SK-N-DZ (cell line): ENCODE measurements around the gene GALNT17.

Source experiments
- DNase-seq: peaks from one replicate; pipeline ENCODE4 v3.0.0-alpha.2; 2015; ENCODE audit warnings: low spot score

Gene GALNT17

DNA sequence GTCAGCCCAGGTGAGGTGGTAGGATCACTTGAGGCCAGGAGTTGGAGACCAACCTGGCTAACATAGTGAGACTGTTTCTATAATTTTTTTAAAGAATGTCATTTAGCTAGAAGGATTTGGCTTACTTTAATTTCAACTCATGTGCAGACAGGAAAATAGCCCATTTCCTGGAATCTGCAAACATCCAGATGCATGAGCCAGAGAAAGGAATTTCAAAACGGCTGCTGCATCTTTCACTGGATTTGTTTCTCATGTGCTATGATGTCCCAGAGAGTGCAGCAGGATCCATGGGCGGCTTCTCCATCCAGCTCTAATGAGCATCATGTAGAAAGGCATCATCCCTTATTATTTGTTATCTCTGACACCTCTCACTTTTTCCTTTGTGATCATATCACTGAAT, 149.3 kb downstream of the GALNT17 start:
- DNase-seq: no peak

DNA sequence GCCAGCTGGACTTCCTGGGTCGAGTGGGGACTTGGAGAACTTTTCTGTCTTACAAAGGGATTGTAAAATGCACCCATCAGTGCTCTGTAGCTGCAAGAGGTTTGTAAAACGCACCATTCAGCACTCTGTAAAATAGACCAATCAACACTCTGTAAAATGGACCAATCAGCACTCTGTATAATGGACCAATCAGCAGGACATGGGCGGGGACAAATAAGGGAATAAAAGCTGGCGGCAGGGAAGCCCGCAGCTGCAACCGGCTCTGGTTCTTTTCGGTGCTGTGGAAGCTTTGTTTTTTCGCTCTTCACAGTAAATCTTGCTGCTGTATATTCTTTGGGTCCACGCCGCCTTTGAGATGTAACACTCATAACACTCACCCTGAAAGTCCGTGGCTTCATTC, 151.9 kb downstream of the GALNT17 start:
- no peak for DNase-seq

DNA sequence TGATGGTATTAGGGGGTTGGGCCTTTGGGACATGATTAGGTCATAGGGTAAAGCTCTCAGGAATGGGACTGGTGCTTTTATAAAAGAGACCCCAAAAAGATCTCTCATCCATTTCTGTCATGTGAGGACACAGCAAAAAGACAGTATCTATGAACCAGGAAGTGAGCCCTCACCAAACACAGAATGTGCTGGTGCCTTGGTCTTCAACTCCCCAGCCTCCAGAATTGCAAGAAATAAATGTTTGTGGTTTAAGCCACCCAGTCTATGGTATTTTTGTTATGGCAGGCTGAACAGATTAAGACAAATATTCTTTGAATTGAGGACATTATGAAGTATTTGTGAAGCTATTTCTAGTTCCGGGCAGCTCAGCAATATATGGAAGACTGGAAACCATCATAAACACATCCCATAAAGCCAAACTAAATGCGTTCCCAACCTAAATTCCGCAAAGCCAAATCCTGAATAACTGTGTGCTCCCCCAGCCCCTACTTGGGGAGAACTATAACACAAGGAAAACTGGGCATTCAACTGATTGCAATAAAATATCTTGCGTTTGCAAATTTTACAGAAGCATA, 153.7 kb downstream of the GALNT17 start:
- DNase-seq: no peak

DNA sequence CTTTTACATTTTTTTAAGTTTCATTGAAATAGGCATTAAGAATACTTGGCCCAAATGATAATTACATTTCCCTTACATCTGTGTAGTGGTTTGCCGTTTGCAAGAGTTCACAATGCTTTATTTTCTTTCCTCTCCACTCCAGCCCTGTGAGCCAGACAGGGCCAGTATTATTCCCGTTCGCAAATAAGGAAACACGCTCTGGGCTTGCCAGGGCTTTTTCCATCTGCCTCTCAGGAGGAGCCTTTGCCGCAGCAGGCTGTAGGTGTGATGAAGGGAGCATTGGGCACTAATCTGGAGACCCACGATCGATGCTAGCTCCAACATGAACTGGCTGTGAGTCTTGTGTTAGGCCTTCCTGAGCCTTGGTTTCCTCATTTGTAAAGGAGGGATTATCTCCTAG, 154.4 kb downstream of the GALNT17 start:
- DNase-seq: no peak

DNA sequence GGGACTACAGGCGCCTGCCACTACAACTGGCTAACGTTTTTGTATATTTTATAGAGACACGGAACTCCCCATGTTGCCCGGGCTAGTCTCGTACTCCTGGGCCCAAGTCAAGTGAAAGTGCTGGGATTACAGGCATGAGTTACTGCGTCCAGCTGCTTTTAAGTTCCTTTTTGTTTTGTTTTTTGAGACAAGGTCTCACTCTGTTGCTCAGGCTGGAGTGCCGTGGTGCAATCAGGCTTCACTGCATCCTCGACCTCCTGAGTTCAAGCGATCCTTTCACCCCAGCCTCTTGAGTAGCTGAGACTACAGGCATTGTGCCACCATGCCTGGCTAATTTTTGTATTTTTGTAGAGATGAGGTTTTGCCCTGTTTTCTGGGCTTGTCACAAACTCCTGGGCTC, 155.0 kb downstream of the GALNT17 start:
- DNase-seq: no peak

DNA sequence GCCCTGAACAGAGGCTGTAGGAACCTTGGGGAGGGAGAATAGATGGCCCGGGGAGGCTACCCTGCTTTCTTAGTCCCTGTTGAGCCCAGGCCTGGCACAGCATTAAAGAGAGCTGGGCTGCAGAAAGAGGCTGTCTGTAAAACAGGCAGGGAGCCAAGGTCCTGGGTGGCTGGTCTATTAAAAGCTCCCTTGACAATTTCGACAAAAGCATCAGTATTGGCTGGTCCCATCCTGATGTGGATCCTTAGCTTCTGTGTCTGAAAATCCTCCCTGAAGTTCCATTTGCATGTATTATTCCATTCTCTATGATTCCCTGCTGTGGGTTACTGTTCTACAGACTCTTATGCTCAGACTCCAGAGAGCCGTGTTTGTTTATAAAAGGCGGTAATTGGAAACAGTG, 158.5 kb downstream of the GALNT17 start:
- DNase-seq: no peak

DNA sequence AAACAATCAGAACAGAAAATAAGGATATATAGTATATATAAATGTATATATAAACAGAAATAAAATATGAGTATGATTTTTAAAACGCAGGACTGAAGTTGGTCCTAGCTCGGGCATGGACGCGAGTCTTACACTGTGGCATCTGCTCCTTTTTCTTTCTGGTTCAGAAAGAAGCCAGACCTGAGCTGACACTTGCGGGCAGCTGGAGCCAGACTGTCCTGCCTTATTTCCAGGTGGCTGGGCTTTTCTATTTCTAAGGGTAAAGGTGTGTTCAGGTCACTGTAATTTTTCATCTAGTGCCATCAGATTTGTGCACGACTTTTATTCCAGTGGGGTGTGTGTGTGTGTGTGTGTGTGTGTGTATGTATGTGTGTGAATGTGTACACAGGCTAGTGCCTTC, 166.4 kb downstream of the GALNT17 start:
- no peak for DNase-seq

DNA sequence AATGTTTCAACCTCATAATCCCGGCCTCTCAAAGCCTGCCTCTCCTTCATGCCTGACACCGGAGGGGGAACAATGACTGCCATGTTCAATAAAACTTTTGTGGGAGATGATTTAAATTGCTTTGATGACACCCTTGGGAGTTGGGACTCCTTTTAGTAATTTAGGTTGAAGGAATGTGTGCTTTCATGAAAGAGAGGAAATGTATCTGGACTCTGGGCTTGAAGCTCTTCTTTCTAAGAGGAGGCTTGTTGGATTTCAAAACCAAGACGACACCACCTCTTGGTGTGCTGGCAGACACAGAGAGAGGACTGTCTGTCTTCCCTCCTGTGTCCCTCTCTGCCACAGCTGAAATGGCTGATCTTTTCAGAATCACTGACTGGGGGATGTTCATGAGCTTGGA, 168.1 kb downstream of the GALNT17 start:
- no peak for DNase-seq

DNA sequence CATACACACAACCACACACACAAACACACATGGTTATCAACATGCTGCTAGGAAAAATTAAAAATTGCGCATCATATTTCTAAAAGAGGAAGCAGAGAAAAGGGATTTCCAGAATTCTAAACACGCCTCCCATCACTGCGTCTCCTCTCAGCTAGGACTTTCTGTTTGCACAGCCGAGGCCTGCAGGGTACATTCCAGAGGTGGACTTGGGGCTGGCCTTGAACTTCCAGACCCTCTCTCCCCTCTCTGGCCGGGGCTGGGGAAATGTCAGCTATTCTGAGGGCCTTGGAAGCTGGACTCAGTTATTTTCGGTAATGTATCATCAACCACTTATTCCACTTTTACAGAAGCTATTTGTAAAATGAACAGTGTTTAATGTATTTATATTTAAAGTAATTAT, 168.7 kb downstream of the GALNT17 start:
- no peak for DNase-seq

DNA sequence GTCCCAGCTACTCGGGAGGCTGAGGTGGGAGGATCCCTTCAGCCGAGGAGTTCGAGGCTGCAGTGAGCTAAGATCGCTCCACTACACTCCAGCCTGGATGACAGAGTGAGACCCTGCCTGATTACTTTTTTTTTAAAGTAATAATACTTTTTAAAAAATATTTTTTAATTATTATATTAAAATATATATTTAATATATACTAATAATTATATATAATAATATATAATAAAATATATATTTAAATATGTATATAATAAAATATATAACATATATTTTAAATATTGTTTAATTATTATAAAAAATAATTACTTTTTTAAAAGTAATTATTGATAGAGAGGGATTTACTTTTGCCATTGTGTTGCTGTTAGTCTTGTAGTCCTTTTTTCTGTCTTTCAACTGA, 169.2 kb downstream of the GALNT17 start:
- no peak for DNase-seq

DNA sequence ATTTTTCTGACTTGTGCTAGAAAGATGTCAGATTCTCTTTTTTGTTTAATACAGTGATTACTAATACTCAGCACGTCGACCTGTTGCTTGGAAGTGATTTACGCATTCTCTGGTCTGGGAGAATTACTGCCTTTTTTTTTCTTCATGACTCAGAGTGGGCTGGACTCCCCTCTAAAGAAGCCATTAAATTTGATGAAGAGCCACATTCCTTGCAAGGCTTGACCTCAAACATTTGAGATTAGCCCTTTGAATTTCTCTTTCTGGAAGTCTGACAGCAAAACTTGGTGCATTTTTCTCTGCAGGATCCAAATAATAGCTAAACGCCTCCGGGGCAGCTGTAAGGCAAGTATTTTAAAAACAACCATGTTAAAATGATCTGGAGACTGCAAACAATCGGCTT, 171.6 kb downstream of the GALNT17 start:
- no peak for DNase-seq

DNA sequence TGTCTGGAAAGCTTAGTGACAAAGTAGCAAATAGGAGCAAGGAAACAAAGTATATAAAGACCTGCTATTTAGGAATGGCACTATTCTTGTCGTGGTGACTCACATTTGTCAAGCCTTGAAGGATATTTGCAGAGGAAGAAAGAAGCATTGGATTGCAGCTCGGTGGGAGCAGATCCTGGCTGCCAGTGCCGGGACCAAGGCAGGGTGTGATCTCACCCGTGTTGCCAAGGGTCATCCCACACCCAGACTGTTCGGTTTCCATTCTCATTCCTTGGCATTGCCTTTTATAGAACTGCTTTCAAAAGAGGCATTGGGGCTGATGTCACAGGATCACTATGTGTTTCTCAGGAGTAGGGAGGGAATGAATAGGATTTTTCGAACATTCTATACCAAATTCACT, 176.2 kb downstream of the GALNT17 start:
- DNase-seq: no peak

DNA sequence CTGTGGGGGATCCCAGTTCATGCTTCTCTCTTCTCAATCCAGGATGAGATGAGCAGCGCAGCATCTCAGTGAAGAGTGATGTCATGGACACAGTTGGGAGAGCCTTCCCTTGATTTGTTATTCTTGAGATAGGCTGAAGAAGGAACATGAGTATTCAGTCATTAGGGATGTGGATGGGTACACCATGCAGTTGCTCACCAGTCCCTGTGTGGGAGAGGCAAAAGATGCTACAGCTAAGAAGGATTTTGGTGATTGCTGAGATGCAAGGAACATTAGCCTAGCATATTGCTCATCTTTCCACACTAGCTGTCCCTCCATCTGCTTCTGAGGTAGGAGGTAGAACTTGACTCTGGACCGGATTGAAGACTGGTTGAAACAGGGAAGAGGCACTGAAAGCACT, 179.6 kb downstream of the GALNT17 start:
- no peak for DNase-seq

DNA sequence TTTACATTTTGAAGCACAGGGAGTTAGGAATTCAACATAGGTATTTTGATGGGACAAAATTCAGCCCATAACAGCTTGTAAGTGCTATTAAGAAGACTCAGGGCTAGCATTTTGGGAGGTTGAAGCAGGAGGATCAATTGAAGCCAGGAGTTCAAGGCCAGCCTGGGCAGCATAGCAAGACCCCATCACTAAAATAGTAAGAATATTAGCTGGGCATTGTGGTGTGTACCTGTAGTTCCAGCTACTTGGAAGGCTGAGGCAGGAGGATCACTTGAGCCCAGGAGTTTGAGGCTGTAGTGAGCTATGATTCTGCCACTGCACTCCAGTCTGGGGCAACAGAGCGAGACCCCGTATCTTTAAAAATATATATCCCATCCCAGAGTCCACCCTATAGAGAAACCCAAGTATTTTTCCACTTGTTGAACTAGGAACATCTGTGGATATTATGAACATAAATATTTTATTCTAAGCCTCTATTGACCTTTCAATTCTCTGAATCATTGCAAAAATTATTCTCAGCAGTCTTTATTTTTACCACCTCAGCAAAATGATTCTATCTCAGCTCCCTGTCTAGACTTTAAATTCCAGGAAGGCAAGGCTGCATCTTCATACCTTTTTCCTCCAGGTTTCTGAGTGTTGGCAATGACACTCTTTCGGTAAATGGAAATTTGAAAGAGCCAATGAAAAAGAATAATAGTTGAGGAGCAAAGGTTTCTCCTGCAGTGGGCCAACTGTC, 181.0 kb downstream of the GALNT17 start:
- DNase-seq: no peak

DNA sequence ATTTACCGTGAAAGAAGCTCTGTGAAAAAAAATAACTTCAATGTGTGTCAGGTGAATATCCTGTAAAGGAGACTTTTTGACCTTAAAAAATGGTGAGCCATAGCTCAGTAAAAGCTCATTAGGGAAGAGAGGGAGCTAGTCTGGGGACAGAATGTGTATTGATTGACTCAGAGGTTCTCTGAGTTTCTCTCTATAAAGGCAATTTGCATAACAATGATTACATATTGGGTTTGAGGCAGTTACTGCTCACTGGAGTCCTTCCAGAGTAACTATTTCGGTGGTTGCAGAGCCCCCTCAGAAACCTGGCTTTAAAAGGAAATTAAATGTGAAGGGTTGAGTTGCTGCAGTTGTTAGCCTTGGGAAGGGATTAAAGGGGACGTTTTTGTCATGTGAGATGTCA, 181.6 kb downstream of the GALNT17 start:
- DNase-seq: no peak

DNA sequence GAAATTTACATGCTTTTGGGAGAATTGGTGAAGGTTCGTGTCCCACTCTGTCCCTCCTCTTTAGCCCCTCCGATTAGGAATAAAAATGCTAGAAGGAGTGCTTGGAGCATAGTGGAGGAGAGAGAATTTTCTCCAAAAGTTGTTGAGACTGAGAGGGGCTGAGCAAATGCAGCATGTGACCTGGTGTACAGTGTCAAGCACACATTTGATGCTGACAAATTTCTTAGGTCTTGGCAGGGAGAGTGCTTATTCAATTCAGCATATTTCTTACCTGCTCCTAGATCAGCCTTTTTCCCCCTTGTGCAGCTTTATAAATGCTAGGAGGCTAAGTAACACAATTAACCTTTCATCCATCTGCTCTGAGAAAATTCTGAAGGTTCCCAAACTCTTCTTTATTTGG, 189.0 kb downstream of the GALNT17 start:
- no peak for DNase-seq

DNA sequence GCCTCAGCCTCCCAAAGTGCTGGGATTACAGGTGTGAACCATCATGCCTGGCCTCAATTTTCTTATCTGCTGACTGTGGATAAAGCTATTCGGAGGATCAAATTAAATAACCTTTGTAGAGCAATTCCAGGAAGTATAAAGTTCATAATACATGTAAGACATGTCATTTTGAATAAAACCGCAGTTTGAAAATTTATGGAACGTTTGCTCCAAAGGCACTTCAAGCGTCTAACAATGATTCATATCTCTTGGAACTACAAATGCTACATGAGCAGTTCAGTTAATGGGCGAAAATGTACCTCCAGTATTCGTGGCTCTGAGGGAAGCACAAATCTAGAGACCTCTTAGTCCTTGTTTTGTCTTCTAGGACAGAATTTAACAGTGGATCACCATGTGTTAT, 190.3 kb downstream of the GALNT17 start:
- DNase-seq: no peak

DNA sequence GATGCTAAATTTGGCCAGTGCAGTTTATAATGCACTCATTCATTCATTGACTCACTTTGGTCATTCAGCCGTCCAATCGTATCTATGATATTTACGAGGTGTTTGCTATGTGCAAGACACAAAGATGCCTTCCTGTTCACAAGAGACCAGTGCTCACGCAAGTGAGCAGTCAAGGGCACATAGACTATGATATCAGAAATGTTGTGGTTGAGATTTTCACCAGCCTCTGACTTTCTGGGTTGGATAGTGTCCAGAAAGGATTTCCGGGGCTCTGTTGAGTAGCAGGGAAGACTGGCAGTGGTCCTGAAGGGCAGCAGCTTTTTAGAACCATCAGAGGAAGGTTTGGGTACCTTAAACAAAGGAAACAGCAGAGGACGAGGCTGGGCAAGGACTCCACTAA, 191.8 kb downstream of the GALNT17 start:
- no peak for DNase-seq

DNA sequence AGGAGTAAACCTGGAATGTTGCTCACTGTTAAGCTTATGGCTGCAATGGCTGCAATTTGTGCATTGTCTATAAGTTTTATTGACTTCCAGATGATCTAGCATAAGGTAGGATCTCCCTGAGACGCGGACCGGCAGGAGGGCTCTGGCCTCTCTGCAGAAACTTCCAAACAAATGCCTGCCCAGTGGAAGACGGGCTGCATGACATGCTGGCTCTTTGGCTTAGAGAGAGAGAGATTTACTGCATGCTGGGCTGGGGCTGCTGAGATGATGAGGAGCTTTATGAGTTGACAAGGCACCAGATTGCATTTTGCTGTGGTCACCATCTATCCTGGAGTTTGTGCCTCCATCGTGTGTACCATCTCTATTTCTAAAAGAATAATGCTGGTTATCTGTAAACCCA, 193.2 kb downstream of the GALNT17 start:
- no peak for DNase-seq

DNA sequence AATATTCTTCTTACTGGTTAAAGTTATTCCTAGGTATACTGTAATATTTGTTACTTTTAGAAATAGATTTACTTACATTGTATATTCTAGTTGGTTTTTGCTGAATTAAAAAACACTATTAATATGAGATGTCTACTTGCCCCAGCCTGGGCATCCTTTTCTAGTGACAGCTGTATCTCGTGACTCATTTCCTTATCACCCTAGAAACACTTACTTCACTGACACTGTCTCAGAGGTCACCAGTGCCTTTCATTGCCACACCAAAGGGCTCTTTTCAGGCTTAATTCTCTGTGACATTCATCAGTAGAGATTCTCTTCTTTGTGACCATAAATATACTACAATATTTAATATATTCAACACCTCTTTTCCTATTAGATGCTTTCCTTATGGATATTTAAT, 194.7 kb downstream of the GALNT17 start:
- DNase-seq: no peak

DNA sequence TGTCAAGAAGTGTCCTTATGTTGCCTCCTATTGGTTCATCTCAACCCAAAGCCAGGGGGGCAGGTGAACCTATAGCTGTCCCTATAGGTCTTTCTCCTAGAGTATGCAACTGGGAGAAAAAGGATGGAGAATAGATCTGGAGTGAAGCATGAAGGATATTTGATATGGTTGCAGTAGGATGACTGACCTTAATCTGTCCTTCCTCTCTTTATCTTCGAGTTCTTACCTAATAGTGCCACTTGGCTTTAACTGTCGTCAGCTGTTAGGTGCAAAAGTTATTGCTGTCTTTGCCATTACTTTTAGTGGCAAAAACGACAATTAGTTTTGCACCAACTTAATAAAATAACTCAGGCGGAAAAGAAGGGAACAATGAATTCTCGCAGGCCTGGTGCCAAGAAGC, 196.0 kb downstream of the GALNT17 start:
- DNase-seq: no peak

DNA sequence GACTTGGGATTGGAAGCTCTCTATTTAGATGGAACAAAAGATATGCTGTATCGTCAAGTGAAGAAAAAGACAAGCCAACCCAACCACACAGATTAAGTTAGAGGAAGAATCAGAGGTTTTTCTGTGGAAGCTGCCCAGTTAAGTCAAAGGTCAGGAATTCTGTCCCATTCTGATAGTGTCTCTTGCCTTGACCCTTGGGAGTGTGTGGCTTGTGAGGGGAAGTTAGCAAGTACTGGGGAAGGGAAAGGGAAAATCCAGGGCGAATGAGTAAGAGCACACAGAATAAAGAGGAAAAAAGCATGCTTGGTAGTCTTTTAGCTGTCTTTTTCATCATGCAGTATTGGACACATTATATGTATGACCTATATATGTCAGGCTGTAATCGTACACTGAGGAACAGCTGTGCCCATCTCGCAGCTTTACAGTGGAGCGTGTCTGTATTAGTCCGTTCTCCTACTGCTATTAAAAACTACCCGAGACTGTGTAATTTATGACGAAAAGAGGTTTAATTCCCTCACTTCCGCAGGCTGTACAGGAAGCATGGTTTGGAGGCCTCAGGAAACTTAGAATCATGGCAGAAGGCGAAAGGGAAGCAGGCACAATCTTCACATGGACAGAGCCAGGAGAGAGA, 197.2 kb downstream of the GALNT17 start:
- no peak for DNase-seq

DNA sequence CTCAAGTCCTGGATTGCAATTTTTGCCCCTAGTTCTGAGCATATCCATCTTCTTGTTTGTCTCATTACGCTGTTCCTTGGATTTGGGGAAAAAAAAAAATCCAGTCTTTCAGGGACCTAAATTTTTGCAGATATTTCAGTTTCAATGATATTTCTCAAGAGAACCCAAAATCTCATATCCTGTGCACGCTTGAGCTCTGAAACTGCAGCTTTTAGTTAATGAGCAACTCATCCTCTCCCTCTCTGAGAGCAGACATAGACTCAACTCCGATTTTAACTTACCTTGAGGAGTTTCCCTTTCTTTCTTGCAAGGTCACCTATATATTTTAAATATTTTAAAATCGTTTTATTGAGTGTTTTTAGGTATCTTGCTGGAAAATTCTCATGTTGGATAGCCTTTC, 200.3 kb downstream of the GALNT17 start:
- no peak for DNase-seq
